Measurements from ENCODE around the gene TMEM184A. TPM values are rescaled to one million over a fixed set of nuclear protein-coding genes. Genes with fewer than 3 reads are reported as not detected.

TMEM184A gene
- total and polyA plus RNA-seq, 8 donors = 1.00 to 9.7 (median 2.4) TPM

DNA sequence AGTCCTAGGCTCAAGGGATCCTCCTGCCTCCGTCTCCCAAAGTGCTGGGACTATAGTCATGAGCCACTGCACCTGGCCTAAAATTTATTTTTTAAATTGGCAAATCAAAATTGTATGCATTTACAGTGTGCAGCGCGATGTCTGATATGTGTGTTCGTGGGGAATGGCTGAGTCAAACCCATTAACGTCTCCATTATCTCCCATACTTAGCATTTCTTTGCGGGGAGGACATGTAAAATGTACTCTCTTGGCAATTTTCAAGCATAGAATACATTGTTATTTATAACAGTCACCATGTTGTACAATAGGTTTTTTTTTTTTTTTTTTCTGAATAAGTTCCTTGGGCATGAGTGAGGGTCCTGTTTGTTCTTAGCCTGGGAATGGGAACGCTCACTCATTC, 3.8 kb downstream of the TMEM184A start:
- Histone ChIP-seq H3K4me1 (peaks cover 5 to 9% of the 10 kb centered on the region in 2 donors), H3K36me3 (peaks cover 0 to 3% of the 10 kb centered on the region in 2 donors), H3K9me3 (no peaks in the 10 kb centered on the region), H3K27ac (no peak overlapping the region), H3K4me3 (no peak overlapping the region), H3K27me3 (no peaks in the 10 kb centered on the region)
- ATAC-seq (no peak), DNase-seq (no peak)
- TF ChIP-seq, protein P1, sequence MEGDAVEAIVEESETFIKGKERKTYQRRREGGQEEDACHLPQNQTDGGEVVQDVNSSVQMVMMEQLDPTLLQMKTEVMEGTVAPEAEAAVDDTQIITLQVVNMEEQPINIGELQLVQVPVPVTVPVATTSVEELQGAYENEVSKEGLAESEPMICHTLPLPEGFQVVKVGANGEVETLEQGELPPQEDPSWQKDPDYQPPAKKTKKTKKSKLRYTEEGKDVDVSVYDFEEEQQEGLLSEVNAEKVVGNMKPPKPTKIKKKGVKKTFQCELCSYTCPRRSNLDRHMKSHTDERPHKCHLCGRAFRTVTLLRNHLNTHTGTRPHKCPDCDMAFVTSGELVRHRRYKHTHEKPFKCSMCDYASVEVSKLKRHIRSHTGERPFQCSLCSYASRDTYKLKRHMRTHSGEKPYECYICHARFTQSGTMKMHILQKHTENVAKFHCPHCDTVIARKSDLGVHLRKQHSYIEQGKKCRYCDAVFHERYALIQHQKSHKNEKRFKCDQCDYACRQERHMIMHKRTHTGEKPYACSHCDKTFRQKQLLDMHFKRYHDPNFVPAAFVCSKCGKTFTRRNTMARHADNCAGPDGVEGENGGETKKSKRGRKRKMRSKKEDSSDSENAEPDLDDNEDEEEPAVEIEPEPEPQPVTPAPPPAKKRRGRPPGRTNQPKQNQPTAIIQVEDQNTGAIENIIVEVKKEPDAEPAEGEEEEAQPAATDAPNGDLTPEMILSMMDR (IDR thresholded peaks at IDR 0.05) = no peak
- intact Hi-C loops (cut with DNase I) = no loop called here

DNA sequence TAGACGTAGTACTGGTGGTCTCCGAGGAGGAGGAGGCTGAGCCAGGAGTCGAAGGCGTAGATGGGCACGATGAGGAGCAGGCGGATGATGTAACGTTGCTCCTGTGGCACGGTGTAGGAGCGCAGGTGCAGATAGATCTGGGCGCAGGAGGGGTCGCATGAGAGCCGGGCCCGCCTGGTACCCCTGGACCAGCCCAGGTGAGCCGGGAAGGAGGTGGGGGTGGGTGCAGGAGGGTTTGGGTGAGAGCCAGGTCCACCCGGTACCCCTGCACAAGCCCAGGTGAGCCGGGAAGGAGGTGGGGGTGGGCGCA, 5.2 kb downstream of the TMEM184A start:
- H3K27ac ChIP-seq = no peak overlapping the region
- intact Hi-C loops (cut with DNase I) = no loop called here
- peaks cover 3 to 7% of the 10 kb centered on the region in 2 donors for H3K4me1 ChIP-seq
- no peak overlapping the region for H3K4me3 ChIP-seq
- TF ChIP-seq, protein P1 (IDR thresholded peaks at IDR 0.05) = no peak
- H3K9me3 ChIP-seq = no peaks in the 10 kb centered on the region
- DNase-seq (no peak), ATAC-seq (no peak)
- no peaks in the 10 kb centered on the region for H3K27me3 ChIP-seq
- peaks cover 0 to 3% of the 10 kb centered on the region in 2 donors for H3K36me3 ChIP-seq

DNA sequence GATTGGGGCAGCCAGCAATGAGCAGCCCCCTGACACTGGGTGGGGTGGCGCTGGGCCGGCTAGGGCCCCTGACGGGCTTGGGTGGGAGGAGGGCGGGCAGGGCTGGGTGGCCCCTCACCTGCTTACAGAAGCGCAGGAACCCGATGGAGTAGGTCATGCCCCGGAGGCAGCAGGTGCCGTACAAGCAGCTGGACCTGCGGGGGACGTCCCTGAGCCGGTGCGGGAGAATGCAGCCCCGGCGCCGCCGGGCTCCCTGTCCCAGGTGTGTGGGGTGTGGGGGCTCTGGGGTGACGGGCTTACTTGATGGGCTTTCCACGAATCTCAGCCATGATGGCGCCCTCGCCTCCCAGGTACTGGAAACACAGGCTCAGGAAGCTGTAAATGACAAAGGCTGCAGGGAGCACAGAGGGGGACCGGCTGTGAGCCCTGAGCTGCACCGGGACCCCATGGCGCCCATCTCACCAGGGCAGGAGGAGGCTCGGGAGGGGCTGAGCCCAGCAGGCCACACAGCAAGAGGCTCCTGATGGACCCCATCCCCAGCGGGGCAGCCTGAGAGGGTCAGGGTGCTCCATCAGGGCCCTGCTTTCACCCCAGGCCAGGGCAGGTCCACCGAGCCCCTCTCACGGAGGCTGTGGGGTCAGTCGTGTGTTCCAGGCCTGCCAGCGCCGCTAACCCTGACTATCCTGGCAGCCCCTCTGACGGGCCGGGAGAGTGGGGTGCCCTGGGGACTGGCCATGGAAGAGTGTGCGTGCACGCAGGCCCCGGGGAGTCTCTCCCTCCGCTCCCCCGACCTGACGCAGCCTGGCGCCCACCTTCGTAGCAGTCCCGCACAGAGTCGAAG, 5.8 kb downstream of the TMEM184A start:
- Histone ChIP-seq H3K4me1 (peaks cover 0 to 5% of the 10 kb centered on the region in 2 donors), H3K4me3 (no peak overlapping the region), H3K9me3 (no peaks in the 10 kb centered on the region), H3K27me3 (no peaks in the 10 kb centered on the region), H3K27ac (no peak overlapping the region), H3K36me3 (peaks cover 0 to 4% of the 10 kb centered on the region in 2 donors)
- ATAC-seq (no peak), DNase-seq (peak in 1 of 4 donors; percentile 76)
- intact Hi-C loops (cut with DNase I) = no loop called here
- TF ChIP-seq, protein P1 (IDR thresholded peaks at IDR 0.05) = no peak

DNA sequence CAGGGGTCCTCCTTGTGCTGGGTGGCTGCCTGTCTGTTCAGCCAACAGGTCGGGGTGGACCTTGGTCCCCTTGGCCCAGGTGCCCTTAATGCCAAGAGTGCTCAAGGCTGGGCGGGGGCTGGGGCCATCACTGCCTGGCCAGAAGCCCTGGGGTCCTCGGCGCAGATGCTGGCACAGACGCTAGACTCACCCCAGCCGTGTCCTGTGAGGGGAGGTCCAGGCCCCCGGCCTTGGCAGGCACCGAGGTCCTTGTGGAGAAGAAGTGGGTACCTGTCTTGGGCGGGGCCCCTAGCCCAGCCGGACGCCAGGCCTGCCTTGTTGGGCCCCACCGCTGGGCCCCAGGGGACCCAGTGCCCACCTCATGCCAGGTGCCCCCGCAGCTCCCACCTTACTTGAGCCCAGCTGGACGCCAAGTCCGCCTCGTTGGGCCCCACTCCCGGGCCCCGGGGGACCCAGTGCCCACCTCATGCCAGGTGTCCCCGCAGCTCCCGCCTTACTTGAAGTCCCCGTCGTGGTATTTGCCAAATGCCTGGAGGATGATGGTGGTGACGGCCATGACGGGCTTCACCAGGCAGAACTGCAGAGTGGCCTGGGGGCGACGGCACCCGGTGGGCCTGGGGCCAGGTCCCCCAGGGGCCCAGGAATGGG, 6.5 kb downstream of the TMEM184A start:
- ATAC-seq = no peak
- Histone ChIP-seq H3K4me1 (peaks cover 0 to 2% of the 10 kb centered on the region in 2 donors), H3K27me3 (no peaks in the 10 kb centered on the region), H3K4me3 (no peak overlapping the region), H3K36me3 (peaks cover 0 to 11% of the 10 kb centered on the region in 2 donors), H3K9me3 (no peaks in the 10 kb centered on the region), H3K27ac (no peak overlapping the region)
- TF ChIP-seq, protein P1 (IDR thresholded peaks at IDR 0.05) = no peak
- intact Hi-C loops (cut with DNase I) = no loop called here
- peak in 1 of 4 donors; percentile 72 for DNase-seq

DNA sequence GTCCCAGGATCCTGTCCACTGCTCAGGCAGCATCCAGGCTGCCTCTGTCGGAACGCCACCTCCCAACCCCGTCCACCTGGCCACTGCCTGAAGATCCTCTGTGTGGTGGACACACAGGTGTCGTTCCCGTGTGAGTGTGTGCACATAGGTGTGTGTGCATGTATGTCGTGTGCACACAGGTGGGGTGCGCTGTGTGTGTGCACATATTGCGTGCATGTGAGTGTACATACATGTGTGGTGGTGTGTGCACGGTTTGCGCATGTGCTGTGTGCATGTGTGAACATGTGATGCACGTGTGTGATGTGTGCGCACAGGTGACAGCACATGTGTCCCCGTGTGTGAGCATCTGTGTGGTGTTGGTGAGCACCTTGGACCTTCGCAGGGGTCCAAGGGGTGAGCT, 7.1 kb downstream of the TMEM184A start:
- Histone ChIP-seq H3K27ac (no peak overlapping the region), H3K4me3 (no peak overlapping the region), H3K4me1 (peaks cover 0 to 2% of the 10 kb centered on the region in 2 donors), H3K36me3 (peaks cover 0 to 17% of the 10 kb centered on the region in 2 donors), H3K27me3 (no peaks in the 10 kb centered on the region), H3K9me3 (no peaks in the 10 kb centered on the region)
- no peak for ATAC-seq
- DNase-seq = no peak
- TF ChIP-seq, protein P1 (IDR thresholded peaks at IDR 0.05) = no peak
- intact Hi-C loops (cut with DNase I) = no loop called here
